Esophagus squamous epithelium (tissue), 4 donors: Measurements from ENCODE around the gene SVOP.

Source experiments
- POLR2A ChIP-seq, 4 donors: fragments of 450-650 bp; IDR thresholded peaks; one replicate each; pipeline ENCODE4 v1.6.1; 2017; ENCODE audit warnings: antibody characterized with exemption in 4 of 4, mild to moderate bottlenecking in 4 of 4, moderate library complexity in 3 of 4
- TF ChIP-seq, protein P1 (sequence below), 6 experiments: fragments of 450-650 bp in 4 of 6; fragments of 200-600 bp in 2 of 6; sonication (generic) in 2 of 6; IDR thresholded peaks; one replicate each; pipeline ENCODE4 v1.5.1; 2016 to 2019; ENCODE audit warnings: antibody characterized with exemption in 6 of 6, mild to moderate bottlenecking in 4 of 6, moderate library complexity in 4 of 6

DNA sequence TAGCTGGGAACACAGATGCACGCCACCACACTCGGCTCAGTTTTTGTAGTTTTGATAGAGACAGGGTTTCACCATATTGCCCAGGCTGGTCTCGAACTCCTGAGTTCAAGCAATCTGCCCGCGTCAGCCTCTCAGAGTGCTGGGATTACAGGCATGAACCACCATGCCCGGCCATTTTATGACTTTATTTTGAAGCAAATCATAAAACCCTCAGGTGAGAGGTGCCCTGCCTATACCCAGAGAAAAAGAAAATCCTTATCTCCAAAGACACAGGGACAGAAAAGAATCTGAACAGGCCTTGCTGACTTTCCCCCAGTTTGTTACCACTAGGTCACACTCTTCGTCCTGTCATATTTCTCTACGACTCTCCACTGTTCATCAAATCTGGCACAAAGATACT lies 92.2 kb downstream of the SVOP start:
- no peak for TF ChIP-seq POLR2A (IDR thresholded peaks at IDR 0.05)
- TF ChIP-seq, protein P1, sequence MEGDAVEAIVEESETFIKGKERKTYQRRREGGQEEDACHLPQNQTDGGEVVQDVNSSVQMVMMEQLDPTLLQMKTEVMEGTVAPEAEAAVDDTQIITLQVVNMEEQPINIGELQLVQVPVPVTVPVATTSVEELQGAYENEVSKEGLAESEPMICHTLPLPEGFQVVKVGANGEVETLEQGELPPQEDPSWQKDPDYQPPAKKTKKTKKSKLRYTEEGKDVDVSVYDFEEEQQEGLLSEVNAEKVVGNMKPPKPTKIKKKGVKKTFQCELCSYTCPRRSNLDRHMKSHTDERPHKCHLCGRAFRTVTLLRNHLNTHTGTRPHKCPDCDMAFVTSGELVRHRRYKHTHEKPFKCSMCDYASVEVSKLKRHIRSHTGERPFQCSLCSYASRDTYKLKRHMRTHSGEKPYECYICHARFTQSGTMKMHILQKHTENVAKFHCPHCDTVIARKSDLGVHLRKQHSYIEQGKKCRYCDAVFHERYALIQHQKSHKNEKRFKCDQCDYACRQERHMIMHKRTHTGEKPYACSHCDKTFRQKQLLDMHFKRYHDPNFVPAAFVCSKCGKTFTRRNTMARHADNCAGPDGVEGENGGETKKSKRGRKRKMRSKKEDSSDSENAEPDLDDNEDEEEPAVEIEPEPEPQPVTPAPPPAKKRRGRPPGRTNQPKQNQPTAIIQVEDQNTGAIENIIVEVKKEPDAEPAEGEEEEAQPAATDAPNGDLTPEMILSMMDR (IDR thresholded peaks at IDR 0.05): no peak
